ENCODE measurements around the gene GRAMD4.

GRAMD4 gene

GRCh38 chr22:46596819-46597218 is 23.4 kb upstream of the GRAMD4 start:
- no peak for DNase-seq (ENCODE audit: low read depth)

GRCh38 chr22:46598224-46598623 is 22.0 kb upstream of the GRAMD4 start:
- no peak for DNase-seq (ENCODE audit: low read depth)

- DNase-seq (ENCODE audit: low read depth), result no peak
Observed at GRCh38 chr22:46598737-46599424, 21.3 kb upstream of the GRAMD4 start.

GRCh38 chr22:46600273-46600796 is 19.9 kb upstream of the GRAMD4 start:
- no peak for DNase-seq (ENCODE audit: low read depth)

- DNase-seq (ENCODE audit: low read depth), result no peak
Observed at GRCh38 chr22:46602025-46602424, 18.2 kb upstream of the GRAMD4 start.

GRCh38 chr22:46604306-46604690 is 15.9 kb upstream of the GRAMD4 start:
- DNase-seq (ENCODE audit: low read depth), result peak; percentile 10

- DNase-seq (ENCODE audit: low read depth), result no peak
Observed at GRCh38 chr22:46605117-46605516, 15.1 kb upstream of the GRAMD4 start.

GRCh38 chr22:46606886-46607285 is 13.3 kb upstream of the GRAMD4 start:
- DNase-seq (ENCODE audit: low read depth), result no peak

GRCh38 chr22:46607483-46608114 is 12.6 kb upstream of the GRAMD4 start:
- DNase-seq (ENCODE audit: low read depth), result no peak

GRCh38 chr22:46609175-46609690 is 11.0 kb upstream of the GRAMD4 start:
- no peak for DNase-seq (ENCODE audit: low read depth)

- no peak for DNase-seq (ENCODE audit: low read depth)
Observed at GRCh38 chr22:46609724-46610201, 10.4 kb upstream of the GRAMD4 start.

- DNase-seq (ENCODE audit: low read depth), result no peak
Observed at GRCh38 chr22:46610356-46610755, 9.8 kb upstream of the GRAMD4 start.

- DNase-seq (ENCODE audit: low read depth), result no peak
Observed at GRCh38 chr22:46611189-46611588, 9.0 kb upstream of the GRAMD4 start.

GRCh38 chr22:46612341-46612903 is 7.8 kb upstream of the GRAMD4 start:
- no peak for DNase-seq (ENCODE audit: low read depth)

- no peak for DNase-seq (ENCODE audit: low read depth)
Observed at GRCh38 chr22:46612904-46613605, 7.1 kb upstream of the GRAMD4 start.

GRCh38 chr22:46613606-46614021 is 6.6 kb upstream of the GRAMD4 start:
- peak; percentile 38 for DNase-seq (ENCODE audit: low read depth)

- no peak for DNase-seq (ENCODE audit: low read depth)
Observed at GRCh38 chr22:46614025-46614931, 5.9 kb upstream of the GRAMD4 start.

- DNase-seq (ENCODE audit: low read depth), result no peak
Observed at GRCh38 chr22:46617207-46617985, 2.8 kb upstream of the GRAMD4 start.

- DNase-seq (ENCODE audit: low read depth), result no peak
Observed at GRCh38 chr22:46617986-46618647, 2.1 kb upstream of the GRAMD4 start.

GRCh38 chr22:46618667-46619066 is 1.5 kb upstream of the GRAMD4 start:
- no peak for DNase-seq (ENCODE audit: low read depth)
